ENCODE results near the gene KMT5B.
"Not testable (repeated sequence)": the region's sequence is repeated elsewhere in the genome, so short reads cannot be mapped to it uniquely, and the experiment has no call there.

Gene KMT5B

DNA sequence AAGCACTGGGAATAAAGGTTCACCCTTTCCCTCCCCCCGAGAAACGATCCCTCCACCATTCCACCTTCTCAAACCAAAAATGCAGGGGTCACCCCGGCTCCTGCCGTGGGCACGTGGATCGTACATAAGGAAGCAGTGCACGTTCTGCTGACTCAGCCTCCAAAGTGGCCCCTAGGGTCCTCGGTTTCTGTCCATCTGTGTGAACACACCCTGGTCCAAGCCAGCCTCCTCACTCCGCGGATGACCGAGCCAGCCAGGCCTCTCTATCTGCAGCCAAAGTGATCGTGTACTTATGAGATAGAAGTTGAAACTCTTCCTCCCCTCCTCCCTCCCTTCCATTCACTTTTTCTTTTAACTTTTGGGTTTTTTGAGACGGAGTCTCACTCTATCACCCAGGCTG is 42.4 kb upstream of the KMT5B start:
- DNase-seq (ENCODE audit: insufficient read length, low spot score) (no peak), FAIRE-seq (no peak)
- TF ChIP-seq PAX5 (IDR thresholded peaks at IDR 0.05; ENCODE audit: insufficient read depth, low read length, severe bottlenecking): no peak
- TF ChIP-seq SPI1 (IDR thresholded peaks at IDR 0.05; ENCODE audit: low read depth, low read length): no peak
- no peak for TF ChIP-seq POLR2AphosphoS5 (IDR thresholded peaks at IDR 0.05; ENCODE audit: low read depth, low read length)
- no peak for TF ChIP-seq TAF1 (IDR thresholded peaks at IDR 0.05; ENCODE audit: low read depth, low read length)
- no peak for TF ChIP-seq POU2F2 (IDR thresholded peaks at IDR 0.05; ENCODE audit: low read depth, low read length)
- no peak for TF ChIP-seq POLR2A (IDR thresholded peaks at IDR 0.05; ENCODE audit: low read depth, low read length)

DNA sequence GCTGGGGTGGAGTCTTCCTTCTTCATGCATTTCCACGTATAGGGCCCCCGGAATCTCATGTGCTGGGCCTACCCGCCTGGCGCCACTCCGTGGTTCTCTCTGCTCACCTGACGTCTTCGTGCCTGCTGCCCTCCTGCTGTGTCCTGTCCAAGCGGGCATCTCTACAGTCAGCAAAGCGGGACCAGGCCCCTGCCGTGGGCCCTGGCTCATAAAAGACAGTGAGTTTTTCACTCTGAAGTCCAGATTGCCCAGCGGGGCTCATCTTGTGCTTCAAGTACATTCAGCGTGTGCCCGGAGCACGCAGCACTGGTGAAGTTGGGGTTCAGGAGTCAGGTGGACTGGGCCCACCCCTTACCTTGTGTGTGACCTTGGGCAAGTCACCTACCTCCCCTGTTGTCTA is 41.3 kb upstream of the KMT5B start:
- no peak for FAIRE-seq
- TF ChIP-seq POU2F2 (IDR thresholded peaks at IDR 0.05; ENCODE audit: low read depth, low read length) (no peak), POLR2AphosphoS5 (IDR thresholded peaks at IDR 0.05; ENCODE audit: low read depth, low read length) (no peak), POLR2A (IDR thresholded peaks at IDR 0.05; ENCODE audit: low read depth, low read length) (no peak), TAF1 (IDR thresholded peaks at IDR 0.05; ENCODE audit: low read depth, low read length) (no peak), PAX5 (IDR thresholded peaks at IDR 0.05; ENCODE audit: insufficient read depth, low read length, severe bottlenecking) (no peak), SPI1 (IDR thresholded peaks at IDR 0.05; ENCODE audit: low read depth, low read length) (no peak)
- no peak for DNase-seq (ENCODE audit: insufficient read length, low spot score)

DNA sequence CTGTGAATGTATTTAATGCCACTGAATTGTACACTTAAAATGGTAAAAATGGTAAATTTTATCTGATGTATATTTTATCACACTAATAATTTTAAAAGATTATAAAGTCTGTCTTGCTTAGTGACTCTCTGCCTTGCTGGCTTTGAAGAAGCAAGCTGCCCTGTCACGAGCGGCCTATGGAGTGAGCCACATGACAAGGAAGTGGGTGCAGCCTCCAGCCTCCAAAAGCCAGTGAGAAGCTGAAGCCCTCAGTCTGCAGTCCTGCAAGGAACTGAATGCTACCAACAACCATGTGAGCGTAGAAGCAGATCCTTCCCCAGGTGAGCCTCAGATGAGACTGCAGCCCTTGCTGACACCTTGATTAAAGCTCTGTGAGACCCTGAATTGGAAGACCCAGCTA is 38.7 kb upstream of the KMT5B start:
- no peak for TF ChIP-seq POU2F2 (IDR thresholded peaks at IDR 0.05; ENCODE audit: low read depth, low read length)
- no peak for TF ChIP-seq SPI1 (IDR thresholded peaks at IDR 0.05; ENCODE audit: low read depth, low read length)
- no peak for TF ChIP-seq PAX5 (IDR thresholded peaks at IDR 0.05; ENCODE audit: insufficient read depth, low read length, severe bottlenecking)
- TF ChIP-seq TAF1 (IDR thresholded peaks at IDR 0.05; ENCODE audit: low read depth, low read length): no peak
- no peak for TF ChIP-seq POLR2AphosphoS5 (IDR thresholded peaks at IDR 0.05; ENCODE audit: low read depth, low read length)
- TF ChIP-seq POLR2A (IDR thresholded peaks at IDR 0.05; ENCODE audit: low read depth, low read length): no peak
- DNase-seq (ENCODE audit: insufficient read length, low spot score) (no peak), FAIRE-seq (no peak)

DNA sequence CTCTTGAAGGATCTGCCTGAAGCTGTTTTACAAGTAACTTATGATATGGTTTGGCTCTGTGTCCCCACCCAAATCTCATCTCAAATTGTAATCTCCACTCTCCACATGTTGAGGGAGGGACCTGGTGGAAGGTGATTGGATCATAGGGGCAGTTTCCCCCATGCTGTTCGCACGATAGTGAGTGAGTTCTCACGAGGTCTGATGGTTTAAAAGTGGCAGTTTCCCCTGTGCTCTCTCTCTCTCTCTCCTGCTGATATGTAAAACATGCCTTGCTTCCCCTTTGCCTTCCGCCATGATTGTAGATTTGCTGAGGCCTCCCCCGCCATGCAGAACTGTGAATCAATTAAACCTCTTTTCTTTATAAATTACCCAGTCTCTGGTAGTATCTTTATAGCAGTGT is 31.8 kb upstream of the KMT5B start:
- FAIRE-seq; DNase-seq (ENCODE audit: insufficient read length, low spot score): not testable (repeated sequence)

DNA sequence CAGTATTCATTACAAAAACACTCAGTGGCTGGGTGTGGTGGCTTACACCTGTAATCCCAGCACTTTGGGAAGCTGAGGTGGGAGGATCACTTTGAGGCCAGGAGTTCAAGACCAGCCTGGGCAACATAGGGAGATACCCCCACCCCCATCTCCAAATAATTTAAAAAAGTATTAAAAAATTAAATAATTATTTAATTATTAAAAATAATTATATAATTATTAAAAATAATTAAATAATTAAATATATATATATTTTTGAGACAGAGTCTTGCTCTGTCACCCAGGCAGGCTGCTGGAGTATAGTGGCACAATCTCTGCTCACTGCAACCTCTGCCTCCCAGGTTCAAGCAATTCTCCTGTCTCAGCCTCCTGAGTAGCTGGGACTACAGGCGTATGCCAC is 30.8 kb upstream of the KMT5B start:
- not testable (repeated sequence) for FAIRE-seq; DNase-seq (ENCODE audit: insufficient read length, low spot score)

DNA sequence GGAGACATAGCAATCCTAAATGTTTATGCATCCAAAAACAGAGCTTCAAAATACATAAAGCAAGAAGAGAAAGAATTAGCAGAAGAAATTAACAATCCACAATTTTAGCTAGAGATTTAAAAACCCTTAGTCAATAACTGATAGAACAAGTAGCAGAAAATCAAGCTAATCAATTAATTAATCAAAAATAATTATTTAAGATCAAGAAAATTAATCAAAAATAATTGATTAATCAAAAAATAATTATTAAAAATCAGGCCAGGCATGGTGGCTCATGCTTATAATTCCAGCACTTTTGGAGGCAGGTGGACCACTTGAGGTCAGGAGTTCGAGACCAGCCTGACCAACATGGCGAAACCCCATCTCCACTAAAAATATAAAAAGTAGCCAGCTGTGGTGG is 29.5 kb upstream of the KMT5B start:
- FAIRE-seq: no peak
- TF ChIP-seq PAX5 (IDR thresholded peaks at IDR 0.05; ENCODE audit: insufficient read depth, low read length, severe bottlenecking) (no peak), POU2F2 (IDR thresholded peaks at IDR 0.05; ENCODE audit: low read depth, low read length) (no peak), POLR2A (IDR thresholded peaks at IDR 0.05; ENCODE audit: low read depth, low read length) (no peak), TAF1 (IDR thresholded peaks at IDR 0.05; ENCODE audit: low read depth, low read length) (no peak), POLR2AphosphoS5 (IDR thresholded peaks at IDR 0.05; ENCODE audit: low read depth, low read length) (no peak), SPI1 (IDR thresholded peaks at IDR 0.05; ENCODE audit: low read depth, low read length) (no peak)

DNA sequence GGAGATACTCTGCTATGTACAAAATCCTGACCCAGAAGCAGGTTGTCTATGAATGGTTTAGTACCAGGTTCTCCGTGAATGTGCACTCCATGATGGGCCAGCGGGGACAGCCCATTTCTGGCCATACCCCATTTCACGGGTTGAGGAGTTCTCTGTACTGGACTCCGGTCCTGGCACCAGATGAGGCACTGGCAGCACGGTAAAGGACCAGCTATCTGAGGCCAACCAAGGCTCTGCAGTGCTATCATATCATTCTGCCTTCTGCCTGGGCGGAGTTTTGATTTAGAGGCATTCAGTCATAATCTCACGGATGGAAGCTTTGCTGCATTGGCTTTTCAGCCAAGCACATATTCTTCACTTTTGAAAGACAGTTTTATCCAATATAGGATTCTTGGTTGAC is 18.5 kb upstream of the KMT5B start:
- TF ChIP-seq PAX5 (IDR thresholded peaks at IDR 0.05; ENCODE audit: insufficient read depth, low read length, severe bottlenecking): no peak
- TF ChIP-seq TAF1 (IDR thresholded peaks at IDR 0.05; ENCODE audit: low read depth, low read length): no peak
- TF ChIP-seq POU2F2 (IDR thresholded peaks at IDR 0.05; ENCODE audit: low read depth, low read length): no peak
- TF ChIP-seq SPI1 (IDR thresholded peaks at IDR 0.05; ENCODE audit: low read depth, low read length): no peak
- no peak for TF ChIP-seq POLR2AphosphoS5 (IDR thresholded peaks at IDR 0.05; ENCODE audit: low read depth, low read length)
- TF ChIP-seq POLR2A (IDR thresholded peaks at IDR 0.05; ENCODE audit: low read depth, low read length): no peak
- no peak for DNase-seq (ENCODE audit: insufficient read length, low spot score)
- FAIRE-seq: no peak

More for the DNA sequence above, 29.5 kb upstream of the KMT5B start:
- no peak for DNase-seq (ENCODE audit: insufficient read length, low spot score)

DNA sequence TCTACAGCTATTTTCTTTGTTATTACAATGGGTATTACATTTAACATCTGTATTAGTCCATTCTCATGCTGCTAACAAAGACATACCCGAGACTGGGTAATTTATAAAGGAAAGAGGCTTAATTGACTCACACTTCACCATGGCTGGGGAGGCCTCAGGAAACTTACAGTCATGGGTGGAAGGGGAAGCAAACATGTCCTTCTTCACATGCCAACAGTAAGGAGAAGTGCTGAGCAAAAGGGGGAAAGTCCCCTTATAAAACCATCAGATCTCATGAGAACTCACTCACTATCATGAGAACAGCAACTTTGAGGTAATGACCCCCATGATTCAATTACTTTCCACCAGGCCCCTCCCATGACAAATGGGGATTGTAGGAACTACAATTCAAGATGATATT is 16.5 kb upstream of the KMT5B start:
- DNase-seq (ENCODE audit: insufficient read length, low spot score): no peak
- no peak for FAIRE-seq
- TF ChIP-seq POLR2A (IDR thresholded peaks at IDR 0.05; ENCODE audit: low read depth, low read length) (no peak), POLR2AphosphoS5 (IDR thresholded peaks at IDR 0.05; ENCODE audit: low read depth, low read length) (no peak), POU2F2 (IDR thresholded peaks at IDR 0.05; ENCODE audit: low read depth, low read length) (no peak), SPI1 (IDR thresholded peaks at IDR 0.05; ENCODE audit: low read depth, low read length) (no peak), TAF1 (IDR thresholded peaks at IDR 0.05; ENCODE audit: low read depth, low read length) (no peak), PAX5 (IDR thresholded peaks at IDR 0.05; ENCODE audit: insufficient read depth, low read length, severe bottlenecking) (no peak)

DNA sequence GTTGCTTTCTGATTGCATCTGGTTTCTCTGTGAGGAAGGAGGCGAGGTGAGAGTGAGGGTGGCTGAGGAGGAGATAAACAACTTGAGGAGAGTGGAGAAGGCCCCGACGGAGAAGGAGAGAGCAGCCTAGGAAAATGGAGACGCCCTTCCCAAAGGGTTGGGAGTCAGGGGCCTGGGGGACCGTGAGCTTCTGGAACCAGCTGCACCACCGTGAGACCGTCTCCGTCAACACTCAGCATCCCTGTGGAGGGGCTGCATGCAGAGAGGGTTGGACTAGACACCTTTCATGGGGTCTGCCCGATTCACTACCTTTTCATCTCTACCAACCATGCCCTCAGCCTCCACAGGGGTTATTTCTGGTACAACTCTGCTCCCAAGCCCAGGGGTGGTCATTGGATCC is 13.3 kb upstream of the KMT5B start:
- DNase-seq (ENCODE audit: insufficient read length, low spot score): no peak
- FAIRE-seq: no peak
- TF ChIP-seq POLR2A (IDR thresholded peaks at IDR 0.05; ENCODE audit: low read depth, low read length): no peak
- no peak for TF ChIP-seq PAX5 (IDR thresholded peaks at IDR 0.05; ENCODE audit: insufficient read depth, low read length, severe bottlenecking)

DNA sequence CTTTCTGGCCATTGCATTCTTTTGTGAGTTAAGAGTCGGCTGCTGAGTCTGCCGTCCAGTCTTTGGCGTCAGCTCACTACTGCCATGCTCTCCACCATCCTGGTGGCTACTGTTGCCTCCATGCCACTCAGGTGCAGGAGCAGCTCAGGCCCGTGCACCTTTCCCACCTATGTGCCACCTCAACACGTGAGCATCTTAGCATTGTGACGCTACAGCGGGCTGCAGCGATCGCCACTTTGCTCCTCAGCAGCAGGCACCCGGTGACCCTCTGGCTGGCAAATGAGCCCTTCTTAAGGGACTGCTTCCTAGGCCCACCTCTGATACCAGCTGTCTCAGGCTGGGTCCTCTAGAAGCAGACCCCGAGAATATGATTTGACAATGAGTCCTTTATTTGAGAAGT is 11.5 kb upstream of the KMT5B start:
- DNase-seq (ENCODE audit: insufficient read length, low spot score) (no peak), FAIRE-seq (no peak)
- TF ChIP-seq PAX5 (IDR thresholded peaks at IDR 0.05; ENCODE audit: insufficient read depth, low read length, severe bottlenecking): no peak
- no peak for TF ChIP-seq SPI1 (IDR thresholded peaks at IDR 0.05; ENCODE audit: low read depth, low read length)
- TF ChIP-seq POU2F2 (IDR thresholded peaks at IDR 0.05; ENCODE audit: low read depth, low read length): no peak
- no peak for TF ChIP-seq TAF1 (IDR thresholded peaks at IDR 0.05; ENCODE audit: low read depth, low read length)
- TF ChIP-seq POLR2A (IDR thresholded peaks at IDR 0.05; ENCODE audit: low read depth, low read length): no peak
- TF ChIP-seq POLR2AphosphoS5 (IDR thresholded peaks at IDR 0.05; ENCODE audit: low read depth, low read length): no peak

DNA sequence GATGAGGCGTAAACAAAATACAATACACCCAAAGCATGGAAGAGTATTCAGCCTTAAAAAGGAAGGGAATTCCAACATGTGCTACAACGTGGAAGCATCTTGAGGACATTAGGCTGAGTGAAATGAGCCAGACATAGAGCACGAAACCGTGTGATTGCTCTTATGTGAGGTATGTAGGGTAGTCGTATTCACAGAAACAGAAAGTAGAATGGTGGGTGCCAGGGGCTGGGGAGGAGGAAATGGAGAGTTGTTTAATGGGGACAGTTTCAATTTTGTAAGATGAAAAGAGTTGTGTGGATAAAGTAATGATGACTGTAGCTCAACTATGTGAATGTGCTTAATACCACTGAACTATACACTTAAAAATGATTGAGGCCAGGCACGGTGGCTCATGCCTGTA is 10.2 kb upstream of the KMT5B start:
- TF ChIP-seq TAF1 (IDR thresholded peaks at IDR 0.05; ENCODE audit: low read depth, low read length) (no peak), SPI1 (IDR thresholded peaks at IDR 0.05; ENCODE audit: low read depth, low read length) (no peak), POLR2A (IDR thresholded peaks at IDR 0.05; ENCODE audit: low read depth, low read length) (no peak), POU2F2 (IDR thresholded peaks at IDR 0.05; ENCODE audit: low read depth, low read length) (no peak), POLR2AphosphoS5 (IDR thresholded peaks at IDR 0.05; ENCODE audit: low read depth, low read length) (no peak), PAX5 (IDR thresholded peaks at IDR 0.05; ENCODE audit: insufficient read depth, low read length, severe bottlenecking) (no peak)
- DNase-seq (ENCODE audit: insufficient read length, low spot score) (no peak), FAIRE-seq (no peak)
